SK-N-SH (cell line): ENCODE data around the gene EXOC6. TPM values are rescaled to one million over a fixed set of nuclear protein-coding genes. Genes with fewer than 3 reads are reported as not detected.

Experiments
- CTCF ChIA-PET: fragments of 300-600, 350-600 bp; formaldehyde crosslinking; extraction: SDS; loops from one replicate; lab custom pipeline; 2021; lab: Yijun Ruan, JAX
- POLR2A ChIA-PET: fragments of 350-600 bp; sonication (Branson Sonifier 250); formaldehyde crosslinking; extraction: SDS; loops from one replicate; lab custom pipeline; 2020; ENCODE audit warnings: antibody characterized with exemption, inconsistent platforms; lab: Yijun Ruan, JAX
- DNase-seq: peaks from one replicate; pipeline ENCODE4 v3.0.0; 2012
- H2AFZ ChIP-seq: fragments of 200-600 bp; sonication (generic); 2 replicates; pipeline ENCODE4 v1.8.1; 2016; ENCODE audit warnings: antibody characterized with exemption, mild to moderate bottlenecking, low read depth
- H3F3A ChIP-seq: fragments of 200-600 bp; sonication (generic); replicated peaks from 2 replicates; pipeline ENCODE3; 2016; ENCODE audit warnings: antibody characterized with exemption, mild to moderate bottlenecking; ENCODE audit not compliant: insufficient read depth
- H3K27ac ChIP-seq, 2 experiments: fragments of 200-500 bp in 1 of 2; fragments of 200-600 bp in 1 of 2; sonication (Bioruptor generic) in 1 of 2; sonication (generic), shearing (Covaris generic) in 1 of 2; 2 replicates each; pipeline versions ENCODE4 v1.5.1 to v1.6.1; 2014 to 2016; ENCODE audit warnings: low read depth in 2 of 2, inconsistent platforms in 1 of 2, low read length in 1 of 2, mild to moderate bottlenecking in 1 of 2, mixed read lengths in 1 of 2
- H3K27me3 ChIP-seq: fragments of 200-600 bp; sonication (generic), shearing (Covaris generic); 2 replicates; pipeline ENCODE4 v1.6.1; 2016; ENCODE audit warnings: mixed run types; ENCODE audit not compliant: insufficient read depth
- H3K36me3 ChIP-seq, 2 experiments: fragments of 200-500 bp in 1 of 2; fragments of 200-600 bp in 1 of 2; sonication (Bioruptor generic) in 1 of 2; sonication (generic) in 1 of 2; replicated peaks in 1 of 2; 2 replicates each; pipeline versions ENCODE3 to v1.5.1; 2014 to 2016; ENCODE audit warnings: low read length in 1 of 2, mild to moderate bottlenecking in 1 of 2; ENCODE audit not compliant: insufficient read depth in 2 of 2, control insufficient read depth in 1 of 2
- H3K4me1 ChIP-seq, 2 experiments: fragments of 200-500 bp in 1 of 2; fragments of 200-600 bp in 1 of 2; sonication (Bioruptor generic) in 1 of 2; sonication (generic), shearing (Covaris generic) in 1 of 2; 2 replicates each; pipeline versions ENCODE4 v1.5.1 to v1.6.1; 2014 to 2016; ENCODE audit warnings: low read depth in 1 of 2, low read length in 1 of 2, mixed run types in 1 of 2; ENCODE audit not compliant: insufficient read depth in 2 of 2, control insufficient read depth in 1 of 2
- H3K4me2 ChIP-seq: fragments of 200-600 bp; sonication (generic), shearing (Covaris generic); 2 replicates; pipeline ENCODE4 v1.6.1; 2017; ENCODE audit warnings: mixed run types
- H3K4me3 ChIP-seq, 2 experiments: fragments of 200-500 bp in 1 of 2; fragments of 200-600 bp in 1 of 2; sonication (Bioruptor generic) in 1 of 2; sonication (generic), shearing (Covaris generic) in 1 of 2; 2 replicates each; pipeline versions ENCODE4 v1.5.1 to v1.8.1; 2014 to 2016; ENCODE audit warnings: low read depth in 2 of 2, inconsistent platforms in 1 of 2, low read length in 1 of 2, mild to moderate bottlenecking in 1 of 2, mixed read lengths in 1 of 2, moderate library complexity in 1 of 2
- H3K79me2 ChIP-seq: fragments of 200-600 bp; sonication (generic); 2 replicates; pipeline ENCODE4 v1.8.1; 2017; ENCODE audit warnings: mild to moderate bottlenecking; ENCODE audit not compliant: insufficient read depth
- H3K9ac ChIP-seq: fragments of 200-600 bp; sonication (generic); 2 replicates; pipeline ENCODE4 v1.6.1; 2017; ENCODE audit warnings: mixed run types
- H3K9me2 ChIP-seq: fragments of 200-600 bp; sonication (generic); 2 replicates; pipeline ENCODE4 v1.6.1; 2017; ENCODE audit warnings: mixed run types
- H3K9me3 ChIP-seq: fragments of 200-600 bp; sonication (generic); 2 replicates; pipeline ENCODE4 v1.6.1; 2017; ENCODE audit warnings: mixed run types, mild to moderate bottlenecking, moderate library complexity
- H4K20me1 ChIP-seq: fragments of 200-600 bp; sonication (generic); 2 replicates; pipeline ENCODE4 v1.6.1; 2017; ENCODE audit warnings: mild to moderate bottlenecking, mixed run types; ENCODE audit not compliant: insufficient read depth
- EP300 ChIP-seq, 2 experiments: IDR thresholded peaks; 2 replicates each; pipeline versions ENCODE4 v1.4.0 to v1.6.1; 2012; ENCODE audit warnings: borderline replicate concordance in 1 of 2, low read depth in 1 of 2, low read length in 1 of 2
- FOXJ3 ChIP-seq: sonication (generic); formaldehyde crosslinking; IDR thresholded peaks from 2 replicates; pipeline ENCODE4 v1.5.1; 2020; ENCODE audit warnings: mild to moderate bottlenecking, missing genetic modification reagents
- FOXM1 ChIP-seq: IDR thresholded peaks from 2 replicates; pipeline ENCODE4 v1.4.0; 2012; ENCODE audit warnings: low read depth, mild to moderate bottlenecking
- GATA2 ChIP-seq: sonication (generic); formaldehyde crosslinking; IDR thresholded peaks from 2 replicates; pipeline ENCODE4 v1.5.0; 2020; ENCODE audit warnings: mild to moderate bottlenecking, missing genetic modification reagents
- JUND ChIP-seq: IDR thresholded peaks from 2 replicates; pipeline ENCODE4 v1.4.0; 2012
- MEF2A ChIP-seq: IDR thresholded peaks from 2 replicates; pipeline ENCODE4 v1.4.0; 2012; ENCODE audit warnings: low read depth, borderline replicate concordance
- MXI1 ChIP-seq: IDR thresholded peaks from 2 replicates; pipeline ENCODE4 v1.6.1; 2012; ENCODE audit warnings: mild to moderate bottlenecking, low read depth, low read length, improper control_type of control experiment
- NFIC ChIP-seq: IDR thresholded peaks from 2 replicates; pipeline ENCODE4 v1.4.0; 2012; ENCODE audit warnings: borderline replicate concordance
- NRF1 ChIP-seq: IDR thresholded peaks from 2 replicates; pipeline ENCODE4 v1.6.1; 2012; ENCODE audit warnings: low read depth, mild to moderate bottlenecking, low read length
- RAD21 ChIP-seq: IDR thresholded peaks from 2 replicates; pipeline ENCODE4 v1.6.1; 2012; ENCODE audit warnings: mild to moderate bottlenecking, low read length
- RCOR1 ChIP-seq: fragments of 150-350 bp; IDR thresholded peaks from 2 replicates; pipeline ENCODE4 v1.6.1; 2017; ENCODE audit warnings: antibody characterized with exemption, low read length
- RFX5 ChIP-seq: IDR thresholded peaks from 2 replicates; pipeline ENCODE4 v1.6.1; 2012; ENCODE audit warnings: mild to moderate bottlenecking, improper control_type of control experiment, low read length
- RXRA ChIP-seq: IDR thresholded peaks from 2 replicates; pipeline ENCODE4 v1.4.0; 2012; ENCODE audit warnings: low read depth, mild to moderate bottlenecking, borderline replicate concordance
- SIN3A ChIP-seq: IDR thresholded peaks from 2 replicates; pipeline ENCODE4 v1.6.1; 2012; ENCODE audit warnings: low read depth, mild to moderate bottlenecking, low read length, moderate library complexity, borderline replicate concordance
- SMC3 ChIP-seq: IDR thresholded peaks from 2 replicates; pipeline ENCODE4 v1.6.1; 2012; ENCODE audit warnings: low read depth, low read length, improper control_type of control experiment
- TCF12 ChIP-seq: IDR thresholded peaks from 2 replicates; pipeline ENCODE4 v1.4.0; 2012
- WGBS: methylation state at CpG from one replicate; pipeline ENCODE4 v1.1.6; 2017; ENCODE audit warnings: low lambda C conversion rate; 5-methylcytosine and 5-hydroxymethylcytosine counted together
- polyA plus RNA-seq, 3 experiments: library from polyadenylated mRNA; depleted of rRNA; stranded (reverse); fragments of >200 nt; gene quantifications; 2 replicates each; pipeline ENCODE4 v1.2.3, GENCODE V29; 2012
- TF ChIP-seq, protein P1 (sequence below): fragments of 200-600 bp; sonication (generic); IDR thresholded peaks from 2 replicates; pipeline ENCODE4 v1.6.1; 2017; ENCODE audit warnings: antibody characterized with exemption, mild to moderate bottlenecking, moderate library complexity
- TF ChIP-seq, protein P2 (sequence below): fragments of 150-350 bp; IDR thresholded peaks from 2 replicates; pipeline ENCODE4 v1.6.1; 2017; ENCODE audit warnings: antibody characterized with exemption, low read length, low read depth, borderline replicate concordance
- TF ChIP-seq, protein P3 (sequence below): IDR thresholded peaks from 2 replicates; pipeline ENCODE4; 2012
- TF ChIP-seq, protein P4 (sequence below): IDR thresholded peaks from 2 replicates; pipeline ENCODE4 v1.6.1; 2012; ENCODE audit warnings: mild to moderate bottlenecking, low read depth, low read length, moderate library complexity
- TF ChIP-seq, protein P5 (sequence below): IDR thresholded peaks from 2 replicates; pipeline ENCODE4 v1.4.0; 2012; ENCODE audit warnings: low read depth

The EXOC6 gene
- polyA plus RNA-seq, 1 of the 3 experiments (the other 2 are of a cell fraction) = 2.3 TPM

DNA sequence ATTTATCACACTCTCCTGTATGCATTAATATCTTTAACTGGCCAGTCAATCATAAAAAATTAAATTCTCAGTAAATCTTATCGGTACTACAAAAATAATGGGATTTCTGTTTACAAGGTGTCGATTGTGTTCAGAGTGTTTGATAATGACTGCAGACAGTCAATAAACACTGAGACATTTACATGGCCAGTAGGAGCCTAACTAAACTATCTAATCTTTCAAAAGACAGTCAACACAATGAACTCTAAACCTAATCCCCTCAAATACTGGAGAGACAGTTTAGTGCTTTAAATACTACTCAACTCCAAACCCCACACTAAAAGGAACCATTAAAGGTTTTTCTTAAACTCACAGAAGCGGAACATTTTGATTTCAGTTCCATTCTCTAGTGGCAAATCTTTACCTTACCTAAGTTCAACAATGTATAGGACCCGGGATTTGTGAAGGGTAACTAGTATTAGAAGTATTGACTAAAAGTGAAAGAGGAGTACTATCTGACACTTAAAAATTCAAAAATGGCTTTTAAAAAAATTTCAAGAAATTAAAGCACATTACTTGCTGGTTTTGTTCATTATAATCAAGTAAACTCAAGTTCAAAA lies 37.3 kb upstream of the EXOC6 start:
- WGBS = 60% methylated on average over 4 of the region's 4 CpGs
- Histone ChIP-seq H3K27me3 (no peaks in the 10 kb centered on the region), H3K4me2 (no peak overlapping the region), H3K36me3 (no peaks in the 10 kb centered on the region), H2AFZ (no peak overlapping the region), H3K4me1 (peaks cover 0 to 4% of the 10 kb centered on the region in 2 experiments; a peak in 1 of 4 replicates), H3K27ac (no peak overlapping the region), H3K9ac (no peak overlapping the region), H3K9me2 (no peaks in the 10 kb centered on the region), H3K79me2 (no peaks in the 10 kb centered on the region)
- CTCF ChIA-PET = interaction anchor here (1.1 kb wide), 1 partner anchor 36 kb away, joined by 3 read pairs; no protein-coding TSS in a partner anchor
- POLR2A ChIA-PET = no interaction called here
- TF ChIP-seq RXRA = no peak
- no peak for TF ChIP-seq EP300 (IDR thresholded peaks at IDR 0.05; ENCODE audit: borderline replicate concordance in 1 of 2, low read depth in 1 of 2, low read length in 1 of 2)
- TF ChIP-seq FOXJ3 (CRISPR knock-in tag) = no peak
- TF ChIP-seq, protein P1, sequence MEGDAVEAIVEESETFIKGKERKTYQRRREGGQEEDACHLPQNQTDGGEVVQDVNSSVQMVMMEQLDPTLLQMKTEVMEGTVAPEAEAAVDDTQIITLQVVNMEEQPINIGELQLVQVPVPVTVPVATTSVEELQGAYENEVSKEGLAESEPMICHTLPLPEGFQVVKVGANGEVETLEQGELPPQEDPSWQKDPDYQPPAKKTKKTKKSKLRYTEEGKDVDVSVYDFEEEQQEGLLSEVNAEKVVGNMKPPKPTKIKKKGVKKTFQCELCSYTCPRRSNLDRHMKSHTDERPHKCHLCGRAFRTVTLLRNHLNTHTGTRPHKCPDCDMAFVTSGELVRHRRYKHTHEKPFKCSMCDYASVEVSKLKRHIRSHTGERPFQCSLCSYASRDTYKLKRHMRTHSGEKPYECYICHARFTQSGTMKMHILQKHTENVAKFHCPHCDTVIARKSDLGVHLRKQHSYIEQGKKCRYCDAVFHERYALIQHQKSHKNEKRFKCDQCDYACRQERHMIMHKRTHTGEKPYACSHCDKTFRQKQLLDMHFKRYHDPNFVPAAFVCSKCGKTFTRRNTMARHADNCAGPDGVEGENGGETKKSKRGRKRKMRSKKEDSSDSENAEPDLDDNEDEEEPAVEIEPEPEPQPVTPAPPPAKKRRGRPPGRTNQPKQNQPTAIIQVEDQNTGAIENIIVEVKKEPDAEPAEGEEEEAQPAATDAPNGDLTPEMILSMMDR = no peak
- TF ChIP-seq, all 33 proteins: peak for 0
- Histone ChIP-seq H3K9me3 (no peaks in the 10 kb centered on the region), H3F3A (no peaks in the 10 kb centered on the region), H3K4me3 (no peak overlapping the region), H4K20me1 (no peaks in the 10 kb centered on the region)
- DNase-seq = no peak

DNA sequence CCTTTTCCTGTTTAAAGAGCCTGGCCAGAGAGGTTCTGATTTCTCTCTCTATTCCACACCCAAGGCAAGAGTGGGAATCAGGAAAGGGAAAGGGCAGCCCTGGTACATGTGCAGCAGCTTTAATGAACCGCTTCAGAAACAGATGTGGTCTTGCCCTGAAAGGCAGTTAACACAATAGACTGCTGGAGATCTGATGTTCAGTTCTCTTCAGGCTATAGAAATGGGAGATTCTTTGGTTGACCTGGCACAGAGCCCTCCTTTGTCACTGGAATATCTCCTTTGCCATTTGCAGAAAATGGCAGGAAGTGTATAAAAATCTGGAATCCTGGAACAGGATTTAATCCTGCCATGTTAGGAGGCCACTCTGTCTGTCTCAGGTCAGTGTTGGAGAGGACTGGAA lies 36.3 kb upstream of the EXOC6 start:
- Histone ChIP-seq H3K4me2 (no peak overlapping the region), H4K20me1 (no peaks in the 10 kb centered on the region), H3K9me2 (no peaks in the 10 kb centered on the region), H3K4me1 (peaks cover 0 to 4% of the 10 kb centered on the region in 2 experiments; a peak in 1 of 4 replicates), H3K27ac (peak overlapping the region in 1 of 2 experiments; percentile 34; a peak in 1 of 4 replicates), H3K36me3 (no peaks in the 10 kb centered on the region), H2AFZ (no peak overlapping the region), H3K79me2 (no peaks in the 10 kb centered on the region), H3F3A (no peaks in the 10 kb centered on the region), H3K9ac (no peak overlapping the region), H3K9me3 (no peaks in the 10 kb centered on the region), H3K4me3 (no peak overlapping the region), H3K27me3 (no peaks in the 10 kb centered on the region)
- ChIA-PET CTCF (no interaction called here), POLR2A (no interaction called here)
- WGBS = 40% methylated on average over 1 of the region's 1 CpG
- peak; percentile 60 for DNase-seq
- TF ChIP-seq JUND = no peak
- TF ChIP-seq, protein P2, sequence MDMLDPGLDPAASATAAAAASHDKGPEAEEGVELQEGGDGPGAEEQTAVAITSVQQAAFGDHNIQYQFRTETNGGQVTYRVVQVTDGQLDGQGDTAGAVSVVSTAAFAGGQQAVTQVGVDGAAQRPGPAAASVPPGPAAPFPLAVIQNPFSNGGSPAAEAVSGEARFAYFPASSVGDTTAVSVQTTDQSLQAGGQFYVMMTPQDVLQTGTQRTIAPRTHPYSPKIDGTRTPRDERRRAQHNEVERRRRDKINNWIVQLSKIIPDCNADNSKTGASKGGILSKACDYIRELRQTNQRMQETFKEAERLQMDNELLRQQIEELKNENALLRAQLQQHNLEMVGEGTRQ = no peak
- no peak for TF ChIP-seq NRF1
- TF ChIP-seq, protein P3, sequence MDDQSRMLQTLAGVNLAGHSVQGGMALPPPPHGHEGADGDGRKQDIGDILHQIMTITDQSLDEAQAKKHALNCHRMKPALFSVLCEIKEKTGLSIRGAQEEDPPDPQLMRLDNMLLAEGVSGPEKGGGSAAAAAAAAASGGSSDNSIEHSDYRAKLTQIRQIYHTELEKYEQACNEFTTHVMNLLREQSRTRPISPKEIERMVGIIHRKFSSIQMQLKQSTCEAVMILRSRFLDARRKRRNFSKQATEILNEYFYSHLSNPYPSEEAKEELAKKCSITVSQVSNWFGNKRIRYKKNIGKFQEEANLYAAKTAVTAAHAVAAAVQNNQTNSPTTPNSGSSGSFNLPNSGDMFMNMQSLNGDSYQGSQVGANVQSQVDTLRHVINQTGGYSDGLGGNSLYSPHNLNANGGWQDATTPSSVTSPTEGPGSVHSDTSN = no peak
- no peak for TF ChIP-seq TCF12
- TF ChIP-seq, protein P4, sequence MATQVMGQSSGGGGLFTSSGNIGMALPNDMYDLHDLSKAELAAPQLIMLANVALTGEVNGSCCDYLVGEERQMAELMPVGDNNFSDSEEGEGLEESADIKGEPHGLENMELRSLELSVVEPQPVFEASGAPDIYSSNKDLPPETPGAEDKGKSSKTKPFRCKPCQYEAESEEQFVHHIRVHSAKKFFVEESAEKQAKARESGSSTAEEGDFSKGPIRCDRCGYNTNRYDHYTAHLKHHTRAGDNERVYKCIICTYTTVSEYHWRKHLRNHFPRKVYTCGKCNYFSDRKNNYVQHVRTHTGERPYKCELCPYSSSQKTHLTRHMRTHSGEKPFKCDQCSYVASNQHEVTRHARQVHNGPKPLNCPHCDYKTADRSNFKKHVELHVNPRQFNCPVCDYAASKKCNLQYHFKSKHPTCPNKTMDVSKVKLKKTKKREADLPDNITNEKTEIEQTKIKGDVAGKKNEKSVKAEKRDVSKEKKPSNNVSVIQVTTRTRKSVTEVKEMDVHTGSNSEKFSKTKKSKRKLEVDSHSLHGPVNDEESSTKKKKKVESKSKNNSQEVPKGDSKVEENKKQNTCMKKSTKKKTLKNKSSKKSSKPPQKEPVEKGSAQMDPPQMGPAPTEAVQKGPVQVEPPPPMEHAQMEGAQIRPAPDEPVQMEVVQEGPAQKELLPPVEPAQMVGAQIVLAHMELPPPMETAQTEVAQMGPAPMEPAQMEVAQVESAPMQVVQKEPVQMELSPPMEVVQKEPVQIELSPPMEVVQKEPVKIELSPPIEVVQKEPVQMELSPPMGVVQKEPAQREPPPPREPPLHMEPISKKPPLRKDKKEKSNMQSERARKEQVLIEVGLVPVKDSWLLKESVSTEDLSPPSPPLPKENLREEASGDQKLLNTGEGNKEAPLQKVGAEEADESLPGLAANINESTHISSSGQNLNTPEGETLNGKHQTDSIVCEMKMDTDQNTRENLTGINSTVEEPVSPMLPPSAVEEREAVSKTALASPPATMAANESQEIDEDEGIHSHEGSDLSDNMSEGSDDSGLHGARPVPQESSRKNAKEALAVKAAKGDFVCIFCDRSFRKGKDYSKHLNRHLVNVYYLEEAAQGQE = no peak
- no peak for TF ChIP-seq SMC3
- TF ChIP-seq EP300 (IDR thresholded peaks at IDR 0.05; ENCODE audit: borderline replicate concordance in 1 of 2, low read depth in 1 of 2, low read length in 1 of 2) = peak in 1 of 2 experiments; percentile 22; a peak in 1 of 4 replicates
- TF ChIP-seq MXI1 = peak; percentile 27; the same call in 1 of the 2 replicates
- no peak for TF ChIP-seq NFIC
- no peak for TF ChIP-seq RFX5
- no peak for TF ChIP-seq FOXM1
- TF ChIP-seq RCOR1 = no peak
- TF ChIP-seq SIN3A = no peak
- TF ChIP-seq, protein P5, sequence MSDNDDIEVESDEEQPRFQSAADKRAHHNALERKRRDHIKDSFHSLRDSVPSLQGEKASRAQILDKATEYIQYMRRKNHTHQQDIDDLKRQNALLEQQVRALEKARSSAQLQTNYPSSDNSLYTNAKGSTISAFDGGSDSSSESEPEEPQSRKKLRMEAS = no peak
- no peak for TF ChIP-seq MEF2A
- peak; percentile 52 for TF ChIP-seq GATA2 (CRISPR knock-in tag)
- TF ChIP-seq RAD21 = 0 out of 2 replicates have a peak, but pooled peaks have one; percentile 1
